NCI-H128 (cell line): Measurements from ENCODE around the gene AGR3.

Experiments
- DNase-seq: peaks from one replicate; lab custom pipeline; 2025; ENCODE audit not compliant: unreplicated experiment; lab: John Stamatoyannopoulos, UW

Gene AGR3

GRCh38 chr7:16881844-16882243 is at the start of gene AGR3:
Gene AGR3, minus strand, starts transcription at chr7:16881983. Its CDS starts 3,365 bp downstream, at chr7:16878618.
- no peak for DNase-seq

GRCh38 chr7:16930946-16931345 is 49.2 kb upstream of the AGR3 start:
- no peak for DNase-seq

- DNase-seq, result no peak
These were observed 47.5 kb upstream of the AGR3 start for GRCh38 chr7:16929146-16929762.

GRCh38 chr7:16926861-16927260 is 45.1 kb upstream of the AGR3 start:
- no peak for DNase-seq

GRCh38 chr7:16926283-16926682 is 44.5 kb upstream of the AGR3 start:
- no peak for DNase-seq

GRCh38 chr7:16925609-16926008 is 43.8 kb upstream of the AGR3 start:
- DNase-seq, result no peak

- DNase-seq, result no peak
These were observed 41.2 kb upstream of the AGR3 start for GRCh38 chr7:16923019-16923418.

GRCh38 chr7:16921644-16922257 is 40.0 kb upstream of the AGR3 start:
- no peak for DNase-seq

GRCh38 chr7:16921151-16921550 is 39.4 kb upstream of the AGR3 start:
- DNase-seq, result no peak

GRCh38 chr7:16919440-16919839 is 37.7 kb upstream of the AGR3 start:
- DNase-seq, result no peak

- DNase-seq, result peak; percentile 51
These were observed 36.6 kb upstream of the AGR3 start for GRCh38 chr7:16918288-16918895.

- DNase-seq, result no peak
These were observed 35.0 kb upstream of the AGR3 start for GRCh38 chr7:16916738-16917137.

GRCh38 chr7:16916105-16916639 is 34.4 kb upstream of the AGR3 start:
- no peak for DNase-seq

- DNase-seq, result no peak
These were observed 33.6 kb upstream of the AGR3 start for GRCh38 chr7:16915405-16915804.

- no peak for DNase-seq
These were observed 33.0 kb upstream of the AGR3 start for GRCh38 chr7:16914771-16915170.

GRCh38 chr7:16913643-16914042 is 31.9 kb upstream of the AGR3 start:
- no peak for DNase-seq

GRCh38 chr7:16912540-16912939 is 30.8 kb upstream of the AGR3 start:
- no peak for DNase-seq

GRCh38 chr7:16908561-16908960 is 26.8 kb upstream of the AGR3 start:
- DNase-seq, result no peak

GRCh38 chr7:16905300-16906044 is 23.7 kb upstream of the AGR3 start:
- DNase-seq, result no peak

- DNase-seq, result no peak
These were observed 22.3 kb upstream of the AGR3 start for GRCh38 chr7:16904076-16904475.

GRCh38 chr7:16900209-16900768 is 18.5 kb upstream of the AGR3 start:
- DNase-seq, result no peak
